ENCODE data around the gene PPP4R3B. TPM values are rescaled to one million over a fixed set of nuclear protein-coding genes. Genes with fewer than 3 reads are reported as not detected.

The PPP4R3B gene
- total RNA-seq, 1 experiment from 2014 or later, result 40.8 TPM

DNA sequence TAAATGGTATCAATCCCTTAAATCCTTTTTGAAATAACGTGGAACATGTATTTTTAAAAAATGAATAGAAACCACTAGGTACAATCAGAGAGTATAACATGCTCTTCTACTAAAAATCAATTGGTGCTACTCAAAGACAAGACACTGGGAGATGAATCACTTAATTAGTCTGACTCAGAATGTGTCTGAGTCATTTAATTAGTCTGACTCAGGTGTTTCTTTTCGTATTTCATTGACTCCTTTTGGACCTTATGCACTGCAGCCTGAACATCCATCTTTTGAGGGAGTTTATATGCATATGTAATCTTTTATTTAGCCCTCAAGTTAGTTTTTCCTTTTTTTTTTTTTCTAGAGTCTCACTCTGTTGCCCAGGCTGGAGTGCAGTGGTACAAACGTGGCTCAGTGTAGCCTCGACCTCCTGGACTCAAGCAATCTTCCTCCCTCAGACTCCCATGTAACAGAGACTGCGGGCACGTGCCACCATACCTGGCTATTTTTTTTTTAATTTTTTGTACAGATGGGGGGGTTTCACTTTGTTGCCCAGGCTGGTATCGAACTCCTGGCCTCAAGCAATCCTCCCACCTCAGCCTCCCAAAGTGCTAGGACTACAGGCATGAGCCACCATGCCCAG is 26.5 kb downstream of the PPP4R3B start:
- no peaks in the 10 kb centered on the region for H4K20me1 ChIP-seq (ENCODE audit: insufficient read depth)
- peak overlapping the region; percentile 25; the same call in 1 of the 2 replicates for H3K27ac ChIP-seq (ENCODE audit: low read depth, low read length)
- no peaks in the 10 kb centered on the region for H3K27me3 ChIP-seq (ENCODE audit: insufficient read depth, low read length)
- no TSS peak for BruUV-seq (replicated peaks)
- intact Hi-C loops (cut with micrococcal nuclease), result no loop called here
- DNase-seq (ENCODE audit: low read depth, low spot score) (peak; percentile 76), ATAC-seq (peak; percentile 90)
- H3K79me2 ChIP-seq (ENCODE audit: insufficient read depth, low read length), result peaks cover 12% of the 10 kb centered on the region
- H3K4me2 ChIP-seq (ENCODE audit: low read length), result peak overlapping the region; percentile 60
- ChIA-PET POLR2A (no interaction called here), CTCF (interaction anchor here (2.5 kb wide), 1 partner anchor 9 kb away, joined by 10 read pairs; no protein-coding TSS in a partner anchor), RAD21 (ENCODE audit: low non-redundant PET in 1 of 2, low total read pairs in 2 of 2, uncharacterized antibody in 2 of 2, unreplicated experiment in 2 of 2) (no interaction called here)
- H3K9ac ChIP-seq (ENCODE audit: low read length), result peak overlapping the region; percentile 17; the same call in 1 of the 2 replicates
- H2AFZ ChIP-seq (ENCODE audit: low read depth, low read length, poor library complexity, severe bottlenecking), result no peak overlapping the region
- peak overlapping the region in 1 of 2 experiments; percentile 12; a peak in 1 of 4 replicates for H3K4me3 ChIP-seq (replicated peaks in 1 of 2; ENCODE audit: low read depth in 1 of 2, low read length in 2 of 2)
- peaks cover 13 to 23% of the 10 kb centered on the region in 2 experiments for H3K4me1 ChIP-seq (ENCODE audit: control insufficient read depth in 1 of 2, insufficient read depth in 2 of 2, low read length in 2 of 2)
- no peaks in the 10 kb centered on the region; the same call in 1 of the 2 replicates for H3K9me2 ChIP-seq (ENCODE audit: insufficient read depth)
- H3K9me3 ChIP-seq (ENCODE audit: control insufficient read depth in 1 of 2, insufficient read depth in 1 of 2, low read depth in 1 of 2, low read length in 2 of 2), result no peaks in the 10 kb centered on the region
- H3K36me3 ChIP-seq (ENCODE audit: control insufficient read depth in 1 of 2, insufficient read depth in 2 of 2, low read length in 2 of 2), result peaks cover 0 to 3% of the 10 kb centered on the region in 2 experiments; a peak in 2 of 4 replicates
- TF ChIP-seq FOSL1 (IDR thresholded peaks at IDR 0.05; ENCODE audit: low read depth) (peak; percentile 99), CEBPB (IDR thresholded peaks at IDR 0.05; ENCODE audit: low read depth) (peak; percentile 60), EGR1 (IDR thresholded peaks at IDR 0.05; ENCODE audit: low read depth) (no peak), SIN3A (IDR thresholded peaks at IDR 0.05; ENCODE audit: low read depth) (no peak), TCF7L2 (IDR thresholded peaks at IDR 0.05; ENCODE audit: borderline replicate concordance, extremely low read depth, insufficient read depth, insufficient read length) (no peak), ZFX (IDR thresholded peaks at IDR 0.05) (no peak), CBX3 (IDR thresholded peaks at IDR 0.05; ENCODE audit: low read depth) (peak; percentile 27; the same call in 1 of the 2 replicates), JUND (IDR thresholded peaks at IDR 0.05) (peak; percentile 98), ELF1 (IDR thresholded peaks at IDR 0.05; ENCODE audit: borderline replicate concordance, low read depth) (no peak), YY1 (IDR thresholded peaks at IDR 0.05; ENCODE audit: extremely low read depth, insufficient replicate concordance, low read depth, low read length) (no peak), EZH2phosphoT487 (IDR thresholded peaks at IDR 0.05; ENCODE audit: borderline replicate concordance) (no peak), SRF (IDR thresholded peaks at IDR 0.05; ENCODE audit: low read depth) (peak; percentile 82), EZH2 (IDR thresholded peaks at IDR 0.05) (no peak), POLR2A (IDR thresholded peaks at IDR 0.05; ENCODE audit: borderline replicate concordance, extremely low read depth, insufficient read depth, insufficient read length) (no peak), RAD21 (IDR thresholded peaks at IDR 0.05; ENCODE audit: low read depth) (no peak), SP1 (IDR thresholded peaks at IDR 0.05; ENCODE audit: low read depth) (peak; percentile 77), ZNF274 (IDR thresholded peaks at IDR 0.05; ENCODE audit: low read depth, low read length) (no peak), POLR2AphosphoS5 (IDR thresholded peaks at IDR 0.05; ENCODE audit: low read depth, low read length) (no peak)
- TF ChIP-seq, protein P1, sequence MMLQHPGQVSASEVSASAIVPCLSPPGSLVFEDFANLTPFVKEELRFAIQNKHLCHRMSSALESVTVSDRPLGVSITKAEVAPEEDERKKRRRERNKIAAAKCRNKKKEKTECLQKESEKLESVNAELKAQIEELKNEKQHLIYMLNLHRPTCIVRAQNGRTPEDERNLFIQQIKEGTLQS (IDR thresholded peaks at IDR 0.05), result no peak
- TF ChIP-seq, protein P2, sequence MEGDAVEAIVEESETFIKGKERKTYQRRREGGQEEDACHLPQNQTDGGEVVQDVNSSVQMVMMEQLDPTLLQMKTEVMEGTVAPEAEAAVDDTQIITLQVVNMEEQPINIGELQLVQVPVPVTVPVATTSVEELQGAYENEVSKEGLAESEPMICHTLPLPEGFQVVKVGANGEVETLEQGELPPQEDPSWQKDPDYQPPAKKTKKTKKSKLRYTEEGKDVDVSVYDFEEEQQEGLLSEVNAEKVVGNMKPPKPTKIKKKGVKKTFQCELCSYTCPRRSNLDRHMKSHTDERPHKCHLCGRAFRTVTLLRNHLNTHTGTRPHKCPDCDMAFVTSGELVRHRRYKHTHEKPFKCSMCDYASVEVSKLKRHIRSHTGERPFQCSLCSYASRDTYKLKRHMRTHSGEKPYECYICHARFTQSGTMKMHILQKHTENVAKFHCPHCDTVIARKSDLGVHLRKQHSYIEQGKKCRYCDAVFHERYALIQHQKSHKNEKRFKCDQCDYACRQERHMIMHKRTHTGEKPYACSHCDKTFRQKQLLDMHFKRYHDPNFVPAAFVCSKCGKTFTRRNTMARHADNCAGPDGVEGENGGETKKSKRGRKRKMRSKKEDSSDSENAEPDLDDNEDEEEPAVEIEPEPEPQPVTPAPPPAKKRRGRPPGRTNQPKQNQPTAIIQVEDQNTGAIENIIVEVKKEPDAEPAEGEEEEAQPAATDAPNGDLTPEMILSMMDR (IDR thresholded peaks at IDR 0.05 in 2 of 3, conservative IDR thresholded peaks at IDR 0.05 in 1 of 3; ENCODE audit: borderline replicate concordance in 1 of 3, insufficient read depth in 1 of 3, low read depth in 2 of 3, low read length in 2 of 3), result no peak
- TF ChIP-seq, protein P3, sequence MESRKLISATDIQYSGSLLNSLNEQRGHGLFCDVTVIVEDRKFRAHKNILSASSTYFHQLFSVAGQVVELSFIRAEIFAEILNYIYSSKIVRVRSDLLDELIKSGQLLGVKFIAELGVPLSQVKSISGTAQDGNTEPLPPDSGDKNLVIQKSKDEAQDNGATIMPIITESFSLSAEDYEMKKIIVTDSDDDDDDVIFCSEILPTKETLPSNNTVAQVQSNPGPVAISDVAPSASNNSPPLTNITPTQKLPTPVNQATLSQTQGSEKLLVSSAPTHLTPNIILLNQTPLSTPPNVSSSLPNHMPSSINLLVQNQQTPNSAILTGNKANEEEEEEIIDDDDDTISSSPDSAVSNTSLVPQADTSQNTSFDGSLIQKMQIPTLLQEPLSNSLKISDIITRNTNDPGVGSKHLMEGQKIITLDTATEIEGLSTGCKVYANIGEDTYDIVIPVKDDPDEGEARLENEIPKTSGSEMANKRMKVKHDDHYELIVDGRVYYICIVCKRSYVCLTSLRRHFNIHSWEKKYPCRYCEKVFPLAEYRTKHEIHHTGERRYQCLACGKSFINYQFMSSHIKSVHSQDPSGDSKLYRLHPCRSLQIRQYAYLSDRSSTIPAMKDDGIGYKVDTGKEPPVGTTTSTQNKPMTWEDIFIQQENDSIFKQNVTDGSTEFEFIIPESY (IDR thresholded peaks at IDR 0.05; ENCODE audit: extremely low read depth, insufficient replicate concordance, low read length), result no peak
- TF ChIP-seq, protein P4, sequence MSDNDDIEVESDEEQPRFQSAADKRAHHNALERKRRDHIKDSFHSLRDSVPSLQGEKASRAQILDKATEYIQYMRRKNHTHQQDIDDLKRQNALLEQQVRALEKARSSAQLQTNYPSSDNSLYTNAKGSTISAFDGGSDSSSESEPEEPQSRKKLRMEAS (IDR thresholded peaks at IDR 0.05), result no peak; the same call in 1 of the 2 replicates

Data from HCT116 (cell line).